HG03039 (cell line): ENCODE results near the gene NCKIPSD.
"Not testable (repeated sequence)": the region's sequence is repeated elsewhere in the genome, so short reads cannot be mapped to it uniquely, and the experiment has no call there.

Source experiments
- ATAC-seq: cut with Tn5 transposase; IDR thresholded peaks from one replicate; pipeline ENCODE4 v1.9.1; 2021; ENCODE audit warnings: mild to moderate bottlenecking, moderate library complexity; ENCODE audit not compliant: unreplicated experiment

Gene NCKIPSD

GRCh38 chr3:48685603-48686511 is at the start of gene NCKIPSD:
Gene NCKIPSD, minus strand, starts transcription at chr3:48685915. Its CDS starts 108 bp downstream, at chr3:48685807.
- ATAC-seq = peak; percentile 75

- ATAC-seq = not testable (repeated sequence)
Measured at GRCh38 chr3:48735075-48735767, 49.5 kb upstream of the NCKIPSD start.

- ATAC-seq = not testable (repeated sequence)
Measured at GRCh38 chr3:48734541-48734940, 48.8 kb upstream of the NCKIPSD start.

GRCh38 chr3:48733752-48734518 is 48.2 kb upstream of the NCKIPSD start:
- not testable (repeated sequence) for ATAC-seq

GRCh38 chr3:48727511-48727910 is 41.8 kb upstream of the NCKIPSD start:
- no peak for ATAC-seq

- ATAC-seq = not testable (repeated sequence)
Measured at GRCh38 chr3:48725185-48725855, 39.6 kb upstream of the NCKIPSD start.

- ATAC-seq = no peak
Measured at GRCh38 chr3:48723725-48724124, 38.0 kb upstream of the NCKIPSD start.

- ATAC-seq = not testable (repeated sequence)
Measured at GRCh38 chr3:48723293-48723692, 37.6 kb upstream of the NCKIPSD start.

GRCh38 chr3:48716982-48717746 is 31.4 kb upstream of the NCKIPSD start, which contains the start of gene IP6K2:
Gene IP6K2, minus strand, starts transcription at chr3:48717221. Its CDS starts 21,930 bp downstream, at chr3:48695291.
- ATAC-seq = peak; percentile 95

GRCh38 chr3:48716508-48716981 is 30.8 kb upstream of the NCKIPSD start:
- no peak for ATAC-seq

GRCh38 chr3:48715174-48715800 is 29.6 kb upstream of the NCKIPSD start:
- no peak for ATAC-seq

- ATAC-seq = no peak
Measured at GRCh38 chr3:48711727-48712126, 26.0 kb upstream of the NCKIPSD start.

GRCh38 chr3:48709051-48709461 is 23.3 kb upstream of the NCKIPSD start:
- ATAC-seq = no peak

GRCh38 chr3:48708481-48708889 is 22.8 kb upstream of the NCKIPSD start:
- ATAC-seq = no peak

- no peak for ATAC-seq
Measured at GRCh38 chr3:48707157-48707556, 21.4 kb upstream of the NCKIPSD start.

- no peak for ATAC-seq
Measured at GRCh38 chr3:48702320-48702920, 16.7 kb upstream of the NCKIPSD start.

- no peak for ATAC-seq
Measured at GRCh38 chr3:48700731-48701405, 15.2 kb upstream of the NCKIPSD start.

GRCh38 chr3:48698891-48699290 is 13.2 kb upstream of the NCKIPSD start:
- ATAC-seq = no peak
